ENCODE measurements around the gene SPEF2. TPM values are rescaled to one million over a fixed set of nuclear protein-coding genes. Genes with fewer than 3 reads are reported as not detected.

SPEF2 gene
- total RNA-seq, 1 donor from 2014 or later, result 10.8 TPM

GRCh38 chr5:35810601-35811000, 192.9 kb downstream of the SPEF2 start:
- H3K27ac ChIP-seq, result no peak overlapping the region
- H3K4me1 ChIP-seq, result no peaks in the 10 kb centered on the region
- intact Hi-C loops (cut with DNase I), result no loop called here
- no peak for TF ChIP-seq POLR2A (IDR thresholded peaks at IDR 0.05)
- TF ChIP-seq CTCF (IDR thresholded peaks at IDR 0.05), result no peak
- no peak for TF ChIP-seq POLR2AphosphoS5 (IDR thresholded peaks at IDR 0.05; ENCODE audit: insufficient read depth in 1 of 2, low read depth in 1 of 2)
- no peaks in the 10 kb centered on the region for H3K9me3 ChIP-seq
- no peak for DNase-seq (ENCODE audit: extremely low spot score in 2 of 2)
- no peaks in the 10 kb centered on the region for H3K36me3 ChIP-seq
- no peak overlapping the region for H3K4me3 ChIP-seq
- H3K27me3 ChIP-seq, result no peaks in the 10 kb centered on the region

GRCh38 chr5:35811108-35811741, 193.6 kb downstream of the SPEF2 start:
- TF ChIP-seq POLR2A (IDR thresholded peaks at IDR 0.05) (no peak), POLR2AphosphoS5 (IDR thresholded peaks at IDR 0.05; ENCODE audit: insufficient read depth in 1 of 2, low read depth in 1 of 2) (no peak), CTCF (IDR thresholded peaks at IDR 0.05) (no peak)

DNA sequence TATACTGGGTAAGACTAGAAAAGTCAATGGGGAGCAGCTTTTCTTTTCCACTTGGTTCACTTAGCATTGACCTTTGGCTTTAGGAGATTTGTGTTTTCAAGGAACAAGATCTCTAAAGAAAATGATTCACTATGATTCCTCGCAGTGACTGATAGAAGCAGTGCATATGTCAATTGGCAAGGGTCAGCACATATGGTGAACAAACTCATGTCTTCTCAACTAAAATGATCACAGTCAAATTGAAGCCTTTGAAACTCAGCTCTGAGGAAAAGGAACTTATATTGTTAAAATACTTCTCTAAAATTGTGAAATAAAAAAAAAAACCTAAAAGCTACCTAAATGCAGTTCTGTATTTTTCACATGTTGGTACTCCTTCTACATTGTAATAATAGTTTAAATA, 195.9 kb downstream of the SPEF2 start:
- H3K9me3 ChIP-seq, result no peaks in the 10 kb centered on the region
- intact Hi-C loops (cut with DNase I), result no loop called here
- DNase-seq (ENCODE audit: extremely low spot score in 2 of 2), result no peak
- H3K27ac ChIP-seq, result no peak overlapping the region
- no peaks in the 10 kb centered on the region for H3K4me1 ChIP-seq
- no peaks in the 10 kb centered on the region for H3K27me3 ChIP-seq
- TF ChIP-seq POLR2A (IDR thresholded peaks at IDR 0.05) (no peak), POLR2AphosphoS5 (IDR thresholded peaks at IDR 0.05; ENCODE audit: insufficient read depth in 1 of 2, low read depth in 1 of 2) (no peak), CTCF (IDR thresholded peaks at IDR 0.05) (no peak)
- H3K4me3 ChIP-seq, result no peak overlapping the region
- no peaks in the 10 kb centered on the region for H3K36me3 ChIP-seq

More at GRCh38 chr5:35811108-35811741, 193.6 kb downstream of the SPEF2 start:
- intact Hi-C loops (cut with DNase I), result no loop called here
- H3K4me1 ChIP-seq, result no peaks in the 10 kb centered on the region
- H3K9me3 ChIP-seq, result no peaks in the 10 kb centered on the region
- H3K36me3 ChIP-seq, result no peaks in the 10 kb centered on the region
- no peak overlapping the region for H3K4me3 ChIP-seq
- no peak for DNase-seq (ENCODE audit: extremely low spot score in 2 of 2)
- H3K27me3 ChIP-seq, result no peaks in the 10 kb centered on the region
- no peak overlapping the region for H3K27ac ChIP-seq

DNA sequence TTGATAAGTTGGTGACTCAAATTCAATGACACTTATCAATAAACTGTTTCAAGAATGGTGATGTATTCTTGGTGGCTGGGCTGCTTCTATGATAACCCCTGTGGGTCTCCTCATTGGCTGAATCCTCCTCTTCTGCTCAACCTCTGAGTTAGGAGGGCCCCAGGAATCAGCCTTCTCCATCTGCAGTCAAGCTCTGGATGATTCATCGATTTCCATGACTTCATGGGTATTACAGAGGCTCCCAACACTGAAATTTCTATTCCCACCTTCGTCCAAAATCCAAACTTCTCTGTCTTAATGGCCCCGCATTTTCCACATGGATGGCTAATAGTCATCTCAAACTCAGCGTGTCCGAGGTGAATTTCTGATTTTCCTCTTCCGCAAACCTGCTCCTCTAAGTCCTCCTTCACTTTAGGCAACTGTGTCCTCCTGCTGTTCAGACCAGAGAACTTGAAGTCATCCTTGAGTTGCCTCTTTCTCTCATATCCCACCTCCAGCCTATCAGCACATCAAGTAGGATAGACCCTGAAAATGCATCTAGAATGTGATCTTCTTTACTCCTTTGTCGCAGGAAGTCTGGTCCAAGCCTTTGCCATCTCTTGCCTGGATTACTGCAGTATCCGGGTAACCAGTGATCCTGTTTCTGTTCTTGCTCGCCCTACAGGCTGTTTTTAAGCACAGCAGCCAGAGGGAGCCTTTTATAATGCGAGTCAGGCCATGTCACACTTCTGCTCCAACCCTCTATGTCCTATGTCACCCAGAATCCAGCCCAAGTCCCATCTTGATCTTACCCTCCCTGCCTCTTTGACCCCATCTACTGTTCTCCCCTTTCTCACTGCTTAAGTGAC, 197.7 kb downstream of the SPEF2 start:
- no peak overlapping the region for H3K4me3 ChIP-seq
- no peaks in the 10 kb centered on the region for H3K36me3 ChIP-seq
- no peak overlapping the region for H3K27ac ChIP-seq
- no peaks in the 10 kb centered on the region for H3K4me1 ChIP-seq
- intact Hi-C loops (cut with DNase I), result no loop called here
- DNase-seq (ENCODE audit: extremely low spot score in 2 of 2), result no peak
- no peaks in the 10 kb centered on the region for H3K27me3 ChIP-seq
- no peaks in the 10 kb centered on the region for H3K9me3 ChIP-seq
- TF ChIP-seq POLR2AphosphoS5 (IDR thresholded peaks at IDR 0.05; ENCODE audit: insufficient read depth in 1 of 2, low read depth in 1 of 2), result no peak
- no peak for TF ChIP-seq POLR2A (IDR thresholded peaks at IDR 0.05)
- TF ChIP-seq CTCF (IDR thresholded peaks at IDR 0.05), result no peak

Data from vagina (tissue), 2 donors.